Vagina (tissue), 2 donors: ENCODE results near the gene CPA1. TPM values are rescaled to one million over a fixed set of nuclear protein-coding genes. Genes with fewer than 3 reads are reported as not detected.

ENCODE experiments used
- DNase-seq, 2 donors: peaks; one replicate each; pipeline ENCODE4 v3.0.0-alpha.2; 2017; ENCODE audit errors: extremely low spot score in 2 of 2
- H3K27ac ChIP-seq: fragments of 200-600 bp; sonication (generic); one replicate; pipeline ENCODE4 v1.5.1; 2019
- H3K27me3 ChIP-seq: fragments of 200-600 bp; sonication (generic); one replicate; pipeline ENCODE4 v1.5.1; 2019
- H3K36me3 ChIP-seq, 2 donors: fragments of 200-600 bp; sonication (generic); one replicate each; pipeline ENCODE4 v1.5.1; 2017 to 2019
- H3K4me1 ChIP-seq: fragments of 200-600 bp; sonication (generic); one replicate; pipeline ENCODE4 v1.5.1; 2019
- H3K4me3 ChIP-seq, 2 donors: fragments of 200-600 bp; sonication (generic); 1 replicate in 1 of 2; 2 replicates in 1 of 2; pipeline ENCODE4 v1.5.1; 2016 to 2019
- H3K9me3 ChIP-seq: fragments of 200-600 bp; sonication (generic); one replicate; pipeline ENCODE4 v1.5.1; 2019
- POLR2A ChIP-seq, 2 donors: fragments of 450-650 bp; IDR thresholded peaks; one replicate each; pipeline ENCODE4 v1.6.1; 2017; ENCODE audit warnings: antibody characterized with exemption in 2 of 2, mild to moderate bottlenecking in 2 of 2, moderate library complexity in 2 of 2
- POLR2AphosphoS5 ChIP-seq, 2 donors: sonication (generic); formaldehyde crosslinking; IDR thresholded peaks; one replicate each; pipeline ENCODE4 v1.9.0; 2017; ENCODE audit warnings: antibody characterized with exemption in 2 of 2, mild to moderate bottlenecking in 2 of 2, low read depth in 1 of 2; ENCODE audit not compliant: insufficient read depth in 1 of 2
- intact Hi-C: fragments of 100-400 bp; cut with DNase I; formaldehyde crosslinking; loops from one replicate; pipeline ENCODE4 v1.15.1; 2023
- total RNA-seq: library from RNA; depleted of rRNA; stranded (reverse); fragments of >200 nt; gene quantifications from one replicate; pipeline ENCODE4 v1.2.3, GENCODE V29; 2016
- TF ChIP-seq, protein P1 (sequence below), 3 experiments: fragments of 450-650 bp in 2 of 3; fragments of 200-600 bp in 1 of 3; sonication (generic) in 1 of 3; IDR thresholded peaks; one replicate each; pipeline ENCODE4 v1.5.1; 2017 to 2019; ENCODE audit warnings: antibody characterized with exemption in 3 of 3, mild to moderate bottlenecking in 2 of 3, moderate library complexity in 2 of 3

CPA1 gene
- total RNA-seq, 1 donor from 2014 or later = not detected

DNA sequence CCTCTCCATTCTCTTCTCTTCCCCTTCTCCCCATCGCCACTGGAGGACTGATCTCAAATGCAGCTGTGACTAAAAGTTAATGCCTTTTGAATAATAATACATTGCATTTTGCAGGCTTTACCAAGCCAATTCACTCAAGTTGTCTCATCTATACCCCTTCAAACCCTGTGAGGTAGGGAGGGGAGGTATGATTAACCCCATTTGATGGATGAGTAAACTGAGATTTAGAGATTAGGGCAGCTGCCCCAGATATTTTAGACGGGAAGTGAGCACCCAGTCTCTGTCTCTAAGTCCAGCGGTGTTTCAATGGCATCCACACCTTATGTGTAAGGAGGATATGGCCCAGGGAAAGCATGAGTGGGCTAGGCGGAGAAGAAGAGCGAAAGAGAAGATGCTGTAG is 34.6 kb upstream of the CPA1 start:
- Histone ChIP-seq H3K27ac (no peak overlapping the region), H3K9me3 (no peaks in the 10 kb centered on the region), H3K4me1 (peaks cover 8% of the 10 kb centered on the region), H3K36me3 (no peaks in the 10 kb centered on the region), H3K27me3 (no peaks in the 10 kb centered on the region), H3K4me3 (no peak overlapping the region)
- intact Hi-C loops = no loop called here
- DNase-seq = no peak
- TF ChIP-seq POLR2A (IDR thresholded peaks at IDR 0.05) (no peak), POLR2AphosphoS5 (IDR thresholded peaks at IDR 0.05; ENCODE audit: insufficient read depth in 1 of 2, low read depth in 1 of 2) (no peak)
- TF ChIP-seq, protein P1, sequence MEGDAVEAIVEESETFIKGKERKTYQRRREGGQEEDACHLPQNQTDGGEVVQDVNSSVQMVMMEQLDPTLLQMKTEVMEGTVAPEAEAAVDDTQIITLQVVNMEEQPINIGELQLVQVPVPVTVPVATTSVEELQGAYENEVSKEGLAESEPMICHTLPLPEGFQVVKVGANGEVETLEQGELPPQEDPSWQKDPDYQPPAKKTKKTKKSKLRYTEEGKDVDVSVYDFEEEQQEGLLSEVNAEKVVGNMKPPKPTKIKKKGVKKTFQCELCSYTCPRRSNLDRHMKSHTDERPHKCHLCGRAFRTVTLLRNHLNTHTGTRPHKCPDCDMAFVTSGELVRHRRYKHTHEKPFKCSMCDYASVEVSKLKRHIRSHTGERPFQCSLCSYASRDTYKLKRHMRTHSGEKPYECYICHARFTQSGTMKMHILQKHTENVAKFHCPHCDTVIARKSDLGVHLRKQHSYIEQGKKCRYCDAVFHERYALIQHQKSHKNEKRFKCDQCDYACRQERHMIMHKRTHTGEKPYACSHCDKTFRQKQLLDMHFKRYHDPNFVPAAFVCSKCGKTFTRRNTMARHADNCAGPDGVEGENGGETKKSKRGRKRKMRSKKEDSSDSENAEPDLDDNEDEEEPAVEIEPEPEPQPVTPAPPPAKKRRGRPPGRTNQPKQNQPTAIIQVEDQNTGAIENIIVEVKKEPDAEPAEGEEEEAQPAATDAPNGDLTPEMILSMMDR (IDR thresholded peaks at IDR 0.05) = no peak

DNA sequence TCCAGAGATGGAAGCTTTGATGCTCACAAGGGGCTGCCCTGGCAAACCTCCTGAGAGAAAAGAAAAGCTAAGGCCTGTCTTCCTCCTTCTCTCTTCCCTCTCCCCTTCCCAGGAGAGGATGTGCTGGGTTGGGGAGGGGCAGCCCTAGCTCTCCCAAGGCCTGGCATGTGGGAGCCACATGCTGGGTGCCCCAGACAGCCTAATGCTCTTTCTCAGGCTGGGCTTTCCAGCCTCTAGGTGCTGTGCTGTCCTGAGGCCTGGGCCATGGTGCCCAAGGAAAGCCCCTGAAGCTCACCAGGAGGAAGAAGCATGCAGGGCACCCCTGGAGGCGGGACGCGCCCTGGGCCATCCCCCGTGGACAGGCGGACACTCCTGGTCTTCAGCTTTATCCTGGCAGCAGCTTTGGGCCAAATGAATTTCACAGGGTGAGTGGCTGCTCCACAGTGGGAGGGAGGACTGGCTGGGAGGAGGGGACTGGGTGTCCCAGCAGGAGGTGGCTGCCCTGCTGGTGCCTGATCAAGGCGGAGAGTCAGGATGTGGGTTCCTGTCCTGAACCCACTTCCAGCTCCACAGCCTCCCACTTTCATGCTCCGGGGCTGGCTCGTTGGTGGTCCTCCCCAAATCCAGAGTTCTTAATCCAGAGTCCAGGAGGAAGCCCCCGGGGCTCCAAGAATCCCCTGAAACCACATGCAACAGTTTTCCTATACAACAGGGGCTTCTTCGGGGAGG is 34.0 kb upstream of the CPA1 start:
- Histone ChIP-seq H3K27ac (no peak overlapping the region), H3K27me3 (no peaks in the 10 kb centered on the region), H3K4me3 (no peak overlapping the region), H3K4me1 (peaks cover 14% of the 10 kb centered on the region), H3K36me3 (no peaks in the 10 kb centered on the region), H3K9me3 (no peaks in the 10 kb centered on the region)
- intact Hi-C loops = no loop called here
- DNase-seq = no peak
- TF ChIP-seq POLR2A (IDR thresholded peaks at IDR 0.05) (no peak), POLR2AphosphoS5 (IDR thresholded peaks at IDR 0.05; ENCODE audit: insufficient read depth in 1 of 2, low read depth in 1 of 2) (no peak)
- TF ChIP-seq, protein P1 (IDR thresholded peaks at IDR 0.05) = no peak

DNA sequence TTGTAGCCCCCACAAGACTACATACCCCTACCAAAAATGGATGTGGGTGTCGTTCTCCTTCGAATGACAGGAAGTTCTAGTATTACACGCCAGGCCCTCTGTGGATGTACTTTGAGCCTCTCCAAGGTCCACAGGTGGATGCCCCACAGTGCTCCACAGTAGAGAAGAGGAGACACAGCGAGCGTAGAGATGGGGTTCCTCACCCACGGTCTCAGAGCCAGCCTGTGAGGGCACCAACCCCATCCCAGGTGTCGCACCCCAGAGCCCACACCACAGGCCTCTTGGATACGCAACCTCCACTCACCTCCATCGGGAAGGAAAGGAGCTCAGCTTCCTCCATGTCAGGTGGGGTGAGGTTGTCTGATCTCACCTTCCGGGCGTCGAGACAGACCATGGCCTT is 33.4 kb upstream of the CPA1 start:
- H3K27me3 ChIP-seq = no peaks in the 10 kb centered on the region
- no peak overlapping the region for H3K4me3 ChIP-seq
- peaks cover 19% of the 10 kb centered on the region for H3K4me1 ChIP-seq
- H3K36me3 ChIP-seq = no peaks in the 10 kb centered on the region
- no peak for DNase-seq
- TF ChIP-seq POLR2A (IDR thresholded peaks at IDR 0.05) (no peak), POLR2AphosphoS5 (IDR thresholded peaks at IDR 0.05; ENCODE audit: insufficient read depth in 1 of 2, low read depth in 1 of 2) (no peak)
- TF ChIP-seq, protein P1 (IDR thresholded peaks at IDR 0.05) = no peak
- no peaks in the 10 kb centered on the region for H3K9me3 ChIP-seq
- intact Hi-C loops = no loop called here
- H3K27ac ChIP-seq = no peak overlapping the region

DNA sequence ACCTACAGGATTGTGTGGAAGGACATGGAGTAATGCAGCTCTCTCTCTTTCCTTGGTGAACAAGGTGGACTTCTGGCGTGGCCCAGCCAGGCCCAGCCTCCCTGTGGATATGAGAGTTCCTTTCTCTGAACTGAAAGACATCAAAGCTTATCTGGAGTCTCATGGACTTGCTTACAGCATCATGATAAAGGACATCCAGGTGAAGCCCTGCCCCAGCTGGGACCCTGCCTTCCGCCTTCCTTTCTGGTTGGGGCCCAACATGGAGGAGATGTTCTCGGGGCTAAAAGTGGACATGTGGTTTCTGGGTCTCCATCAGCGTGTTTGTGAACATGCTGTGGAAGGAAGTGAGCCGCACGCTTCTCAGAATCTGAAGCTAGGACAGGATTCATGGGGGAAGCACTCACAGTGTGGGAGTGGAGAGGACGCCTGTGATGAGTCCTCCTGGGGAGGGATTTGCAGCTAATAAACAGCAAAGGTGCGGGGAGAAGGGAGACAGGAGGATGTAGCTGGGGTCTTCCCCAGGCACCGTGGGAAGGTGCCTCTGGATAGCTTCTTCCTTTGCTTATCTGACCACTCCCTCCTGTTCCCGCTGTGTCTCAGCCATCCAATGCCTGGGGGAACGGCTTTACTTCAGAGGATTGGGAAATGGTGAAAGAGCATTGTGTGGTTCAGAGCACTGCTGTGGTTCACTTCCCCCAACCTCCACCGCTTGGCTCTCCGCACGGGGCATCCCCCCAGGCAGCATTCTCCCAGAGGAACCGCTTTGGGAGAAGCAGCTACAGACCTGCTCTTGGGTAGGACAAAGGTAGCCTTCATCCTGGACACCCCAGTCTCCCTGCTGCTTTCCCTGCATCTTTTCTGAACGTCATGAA is 30.1 kb upstream of the CPA1 start:
- Histone ChIP-seq H3K4me1 (peaks cover 34% of the 10 kb centered on the region), H3K27ac (peak overlapping the region; percentile 85), H3K27me3 (no peaks in the 10 kb centered on the region), H3K9me3 (no peaks in the 10 kb centered on the region), H3K4me3 (no peak overlapping the region), H3K36me3 (no peaks in the 10 kb centered on the region)
- no peak for TF ChIP-seq POLR2AphosphoS5 (IDR thresholded peaks at IDR 0.05; ENCODE audit: insufficient read depth in 1 of 2, low read depth in 1 of 2)
- TF ChIP-seq POLR2A (IDR thresholded peaks at IDR 0.05) = no peak
- TF ChIP-seq, protein P1 (IDR thresholded peaks at IDR 0.05) = no peak
- no peak for DNase-seq
- intact Hi-C loops = no loop called here
